DND-41 (cell line): ENCODE measurements around the gene DCP1B.

Experiments
- ATAC-seq: fragments of 200-7000 bp; cut with Tn5 transposase; 3 replicates; pipeline ENCODE4 v1.9.1; 2021; ENCODE audit warnings: low read depth; ENCODE audit not compliant: insufficient read depth
- DNase-seq: peaks from one replicate; pipeline ENCODE4 v3.0.0-alpha.2; 2020
- H2AFZ ChIP-seq: 2 replicates; pipeline ENCODE4 v1.6.0; 2012; ENCODE audit warnings: low read depth, low read length
- H3K27ac ChIP-seq: 2 replicates; pipeline ENCODE4 v1.5.1; 2012; ENCODE audit warnings: low read length, inconsistent platforms
- H3K27me3 ChIP-seq: fragments of 200-600 bp; sonication (generic); 2 replicates; pipeline ENCODE4 v1.6.0; 2012; ENCODE audit warnings: low read length, mild to moderate bottlenecking, inconsistent platforms; ENCODE audit not compliant: insufficient read depth, poor library complexity
- H3K36me3 ChIP-seq: 2 replicates; pipeline ENCODE4 v1.5.1; 2012; ENCODE audit warnings: low read length, inconsistent platforms; ENCODE audit not compliant: insufficient read depth
- H3K4me1 ChIP-seq: 2 replicates; pipeline ENCODE4 v1.5.1; 2012; ENCODE audit warnings: mild to moderate bottlenecking, low read length; ENCODE audit not compliant: insufficient read depth
- H3K4me2 ChIP-seq: 2 replicates; pipeline ENCODE4 v1.6.0; 2012; ENCODE audit warnings: mild to moderate bottlenecking, moderate library complexity, low read length, inconsistent platforms; ENCODE audit not compliant: insufficient read depth
- H3K4me3 ChIP-seq, 2 experiments: fragments of 200-600 bp in 1 of 2; shearing (Covaris generic) in 1 of 2; 2 replicates each; pipeline ENCODE4 v1.5.1; 2012 to 2016; ENCODE audit warnings: inconsistent platforms in 2 of 2, low read length in 2 of 2, mild to moderate bottlenecking in 2 of 2, low read depth in 1 of 2, moderate library complexity in 1 of 2
- H3K79me2 ChIP-seq: 2 replicates; pipeline ENCODE4 v1.6.0; 2012; ENCODE audit warnings: low read length, inconsistent platforms; ENCODE audit not compliant: insufficient read depth
- H3K9ac ChIP-seq: 2 replicates; pipeline ENCODE4 v1.6.0; 2012; ENCODE audit warnings: low read depth, mild to moderate bottlenecking, inconsistent platforms, low read length, moderate library complexity
- H3K9me3 ChIP-seq: 2 replicates; pipeline ENCODE4 v1.5.1; 2012; ENCODE audit warnings: low read length, moderate library complexity, mild to moderate bottlenecking, inconsistent platforms; ENCODE audit not compliant: insufficient read depth, severe bottlenecking
- H4K20me1 ChIP-seq: 2 replicates; pipeline ENCODE4 v1.6.0; 2012; ENCODE audit warnings: low read length; ENCODE audit not compliant: insufficient read depth
- EZH2 ChIP-seq: IDR thresholded peaks from 3 replicates; pipeline ENCODE4 v1.6.1; 2012; ENCODE audit warnings: borderline replicate concordance, low read depth, mild to moderate bottlenecking, moderate library complexity, low read length, inconsistent platforms; ENCODE audit not compliant: severe bottlenecking
- TF ChIP-seq, protein P1 (sequence below): IDR thresholded peaks from 2 replicates; pipeline ENCODE4 v1.5.1; 2012; ENCODE audit warnings: borderline replicate concordance, low read length, moderate library complexity, mild to moderate bottlenecking; ENCODE audit not compliant: poor library complexity, severe bottlenecking; ENCODE audit errors: extremely low read depth

The DCP1B gene

GRCh38 chr12:1931642-1932041, 72.6 kb downstream of the DCP1B start:
- Histone ChIP-seq H3K4me3 (no peak overlapping the region), H2AFZ (no peak overlapping the region), H3K27ac (no peak overlapping the region), H3K9me3 (no peaks in the 10 kb centered on the region), H3K4me2 (no peak overlapping the region), H3K27me3 (no peaks in the 10 kb centered on the region), H3K4me1 (no peaks in the 10 kb centered on the region), H4K20me1 (no peaks in the 10 kb centered on the region), H3K9ac (no peak overlapping the region), H3K79me2 (no peaks in the 10 kb centered on the region), H3K36me3 (no peaks in the 10 kb centered on the region)
- TF ChIP-seq EZH2: no peak
- TF ChIP-seq, protein P1, sequence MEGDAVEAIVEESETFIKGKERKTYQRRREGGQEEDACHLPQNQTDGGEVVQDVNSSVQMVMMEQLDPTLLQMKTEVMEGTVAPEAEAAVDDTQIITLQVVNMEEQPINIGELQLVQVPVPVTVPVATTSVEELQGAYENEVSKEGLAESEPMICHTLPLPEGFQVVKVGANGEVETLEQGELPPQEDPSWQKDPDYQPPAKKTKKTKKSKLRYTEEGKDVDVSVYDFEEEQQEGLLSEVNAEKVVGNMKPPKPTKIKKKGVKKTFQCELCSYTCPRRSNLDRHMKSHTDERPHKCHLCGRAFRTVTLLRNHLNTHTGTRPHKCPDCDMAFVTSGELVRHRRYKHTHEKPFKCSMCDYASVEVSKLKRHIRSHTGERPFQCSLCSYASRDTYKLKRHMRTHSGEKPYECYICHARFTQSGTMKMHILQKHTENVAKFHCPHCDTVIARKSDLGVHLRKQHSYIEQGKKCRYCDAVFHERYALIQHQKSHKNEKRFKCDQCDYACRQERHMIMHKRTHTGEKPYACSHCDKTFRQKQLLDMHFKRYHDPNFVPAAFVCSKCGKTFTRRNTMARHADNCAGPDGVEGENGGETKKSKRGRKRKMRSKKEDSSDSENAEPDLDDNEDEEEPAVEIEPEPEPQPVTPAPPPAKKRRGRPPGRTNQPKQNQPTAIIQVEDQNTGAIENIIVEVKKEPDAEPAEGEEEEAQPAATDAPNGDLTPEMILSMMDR: no peak
- DNase-seq (no peak), ATAC-seq (no peak)

GRCh38 chr12:1930803-1931597, 73.3 kb downstream of the DCP1B start:
- DNase-seq (no peak), ATAC-seq (no peak)
- Histone ChIP-seq H3K4me2 (no peak overlapping the region), H3K4me3 (no peak overlapping the region), H3K27ac (no peak overlapping the region), H4K20me1 (no peaks in the 10 kb centered on the region), H3K36me3 (no peaks in the 10 kb centered on the region), H3K9me3 (no peaks in the 10 kb centered on the region), H2AFZ (no peak overlapping the region), H3K27me3 (no peaks in the 10 kb centered on the region), H3K79me2 (no peaks in the 10 kb centered on the region), H3K9ac (no peak overlapping the region), H3K4me1 (no peaks in the 10 kb centered on the region)
- TF ChIP-seq, protein P1: no peak
- no peak for TF ChIP-seq EZH2

DNA sequence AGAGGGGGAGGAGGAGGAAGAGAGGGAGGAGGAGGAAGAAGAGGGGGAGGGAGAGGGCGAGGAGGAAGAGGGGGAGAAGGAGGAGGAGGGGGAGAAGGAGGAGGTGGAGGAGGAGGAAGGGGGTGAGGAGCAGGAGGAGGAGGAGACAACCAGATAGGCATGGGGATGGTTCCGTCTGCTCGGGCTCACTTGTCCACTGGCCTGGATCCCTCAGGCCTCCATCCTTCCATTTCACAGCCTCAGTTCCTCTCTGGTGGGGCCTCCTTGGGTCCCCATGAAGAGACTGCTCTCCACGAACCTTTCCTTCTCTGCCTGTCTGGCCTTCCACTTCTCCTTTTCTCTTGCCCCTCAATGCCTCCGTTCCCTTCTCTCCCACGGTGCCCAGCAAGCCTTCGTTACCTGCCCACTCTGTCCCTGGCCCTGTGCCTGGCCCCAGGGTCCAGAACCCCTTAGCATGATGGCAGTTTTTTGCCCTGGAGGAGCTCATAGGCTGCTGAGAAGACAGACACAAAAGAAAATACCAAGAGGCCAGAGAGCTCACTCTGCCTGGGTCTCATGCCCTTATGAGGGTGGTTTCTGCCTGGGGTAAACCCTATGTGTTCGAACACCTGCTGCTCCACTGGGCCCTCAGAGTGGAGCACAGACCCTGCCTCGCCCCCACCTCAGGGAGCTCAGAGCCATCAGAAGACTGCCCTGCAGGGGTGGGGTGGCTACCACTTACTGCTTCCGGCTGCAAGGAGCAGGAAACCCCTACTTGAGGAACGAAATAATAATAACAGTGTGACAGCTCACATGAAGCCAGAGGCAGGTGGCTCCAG, 74.1 kb downstream of the DCP1B start:
- Histone ChIP-seq H3K36me3 (no peaks in the 10 kb centered on the region), H3K4me1 (no peaks in the 10 kb centered on the region), H3K4me3 (no peak overlapping the region), H4K20me1 (no peaks in the 10 kb centered on the region), H3K27ac (no peak overlapping the region), H3K27me3 (no peaks in the 10 kb centered on the region), H2AFZ (no peak overlapping the region), H3K9ac (no peak overlapping the region), H3K4me2 (no peak overlapping the region), H3K79me2 (no peaks in the 10 kb centered on the region), H3K9me3 (no peaks in the 10 kb centered on the region)
- DNase-seq: no peak
- no peak for TF ChIP-seq EZH2
- TF ChIP-seq, protein P1: no peak
- no peak for ATAC-seq
